NT2/D1 (cell line): ENCODE measurements around the gene NIN.

ENCODE experiments used
- SUZ12 ChIP-seq: IDR thresholded peaks from 2 replicates; pipeline ENCODE4 v1.6.1; 2011; ENCODE audit not compliant: insufficient read length, insufficient read depth; ENCODE audit errors: extremely low read depth
- YY1 ChIP-seq: IDR thresholded peaks from 2 replicates; pipeline ENCODE4 v1.6.1; 2011; ENCODE audit not compliant: insufficient read length, insufficient read depth
- ZNF274 ChIP-seq: IDR thresholded peaks from 2 replicates; pipeline ENCODE4 v1.6.1; 2011; ENCODE audit warnings: mild to moderate bottlenecking, low read depth, low read length

- TF ChIP-seq ZNF274 (no peak), YY1 (no peak), SUZ12 (no peak)
Measured at GRCh38 chr14:50856660-50857059, 25.7 kb upstream of the NIN start.
